HG03097 (cell line): ENCODE data around the gene RRAGB.
"Not testable (repeated sequence)": the region's sequence is repeated elsewhere in the genome, so short reads cannot be mapped to it uniquely, and the experiment has no call there.

Source experiments
- ATAC-seq: cut with Tn5 transposase; IDR thresholded peaks from one replicate; pipeline ENCODE4 v1.9.1; 2021; ENCODE audit not compliant: unreplicated experiment, low FRiP score

RRAGB gene

DNA sequence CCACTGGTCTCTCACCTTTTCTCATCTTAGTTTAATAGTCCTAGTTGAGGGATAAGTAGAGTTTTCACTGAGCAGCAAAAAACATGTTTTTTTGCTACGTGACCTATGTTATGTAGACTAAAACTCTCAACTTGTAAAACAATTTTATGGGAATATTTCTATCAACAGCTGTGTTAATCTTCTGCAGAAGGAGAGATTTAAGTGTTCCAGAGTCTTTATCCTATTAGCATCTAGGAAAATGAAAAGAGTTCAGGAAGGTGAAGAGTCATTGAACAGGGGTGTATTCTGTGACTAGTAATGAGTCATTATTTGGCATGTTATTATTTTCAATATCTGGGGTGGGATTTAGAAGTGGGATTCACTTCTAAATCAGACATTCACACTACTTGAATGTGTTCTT lies 41.9 kb downstream of the RRAGB start:
- ATAC-seq = no peak

DNA sequence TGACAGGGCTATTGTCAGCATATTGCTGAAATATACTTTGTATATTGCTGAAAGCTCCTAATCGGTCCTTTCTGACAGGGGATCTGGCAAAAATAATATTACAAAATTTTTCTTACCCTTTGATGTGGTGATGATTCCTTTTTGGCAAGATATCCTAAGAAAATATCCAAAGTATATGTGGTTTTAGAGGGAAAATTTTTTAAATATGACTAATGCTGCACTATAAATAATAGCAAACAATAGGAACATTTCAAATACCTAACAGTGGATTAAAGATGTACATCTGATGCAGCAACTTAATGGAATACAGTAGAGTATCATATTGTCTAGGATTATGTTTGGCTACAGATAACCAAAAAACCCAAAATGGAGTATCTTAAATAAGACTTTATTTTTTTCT lies 49.6 kb downstream of the RRAGB start:
- no peak for ATAC-seq

DNA sequence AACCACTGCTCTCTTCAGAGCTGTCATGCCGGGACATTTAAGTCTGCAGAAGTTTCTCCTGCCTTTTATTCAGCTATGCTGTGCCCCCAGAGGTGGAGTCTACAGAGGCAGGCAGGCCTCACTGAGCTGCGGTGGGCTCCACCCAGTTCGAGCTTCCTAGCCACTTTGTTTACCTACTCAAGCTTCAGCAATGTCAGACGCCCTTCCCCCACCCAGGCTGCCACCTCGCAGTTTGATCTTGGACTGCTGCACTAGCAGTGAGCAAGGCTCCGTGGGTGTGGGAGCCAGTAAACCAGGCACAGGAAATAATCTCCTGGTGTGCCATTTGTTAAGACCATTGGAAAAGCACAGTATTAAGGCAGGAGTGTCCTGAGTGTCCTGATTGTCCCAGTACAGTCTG lies 56.9 kb downstream of the RRAGB start:
- ATAC-seq = not testable (repeated sequence)

DNA sequence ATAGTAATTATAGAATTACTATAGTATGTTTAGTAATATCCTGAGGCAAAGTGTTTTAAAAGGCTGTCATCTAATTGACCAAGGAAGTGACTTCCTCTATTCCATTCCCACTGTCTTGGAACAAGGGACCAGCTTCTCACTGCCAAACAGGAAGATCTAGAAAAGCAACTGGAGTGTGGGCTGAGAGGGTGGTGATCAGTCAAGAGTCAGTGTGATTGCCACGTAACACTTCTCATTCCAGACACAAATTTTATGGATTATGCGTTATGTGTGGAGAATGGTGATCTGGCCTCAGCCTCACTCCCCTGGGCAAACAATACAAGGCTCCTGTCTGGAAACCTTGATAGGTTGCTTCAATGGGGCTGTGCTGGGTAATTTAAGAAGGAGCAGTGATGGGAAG lies 60.0 kb downstream of the RRAGB start:
- ATAC-seq = no peak

DNA sequence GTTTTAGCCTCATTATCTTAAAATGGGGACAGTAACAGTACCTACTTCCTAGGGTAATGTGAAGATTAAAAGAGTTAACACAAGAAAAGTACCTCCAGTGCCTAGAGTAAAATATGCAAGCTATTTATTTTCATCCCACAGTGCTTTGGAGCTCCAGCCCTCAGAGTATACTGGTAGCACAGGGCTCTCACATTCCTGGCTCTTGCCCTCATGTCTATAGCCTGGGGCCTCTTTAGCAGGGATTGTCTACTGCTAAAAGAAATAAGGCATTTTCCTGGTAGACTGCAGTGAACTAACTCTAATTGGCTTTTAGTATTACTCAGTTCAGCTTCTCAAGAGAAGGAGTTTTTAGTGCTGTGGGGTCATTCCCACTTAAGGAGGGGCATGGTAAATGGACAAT lies 60.8 kb downstream of the RRAGB start:
- ATAC-seq = no peak

DNA sequence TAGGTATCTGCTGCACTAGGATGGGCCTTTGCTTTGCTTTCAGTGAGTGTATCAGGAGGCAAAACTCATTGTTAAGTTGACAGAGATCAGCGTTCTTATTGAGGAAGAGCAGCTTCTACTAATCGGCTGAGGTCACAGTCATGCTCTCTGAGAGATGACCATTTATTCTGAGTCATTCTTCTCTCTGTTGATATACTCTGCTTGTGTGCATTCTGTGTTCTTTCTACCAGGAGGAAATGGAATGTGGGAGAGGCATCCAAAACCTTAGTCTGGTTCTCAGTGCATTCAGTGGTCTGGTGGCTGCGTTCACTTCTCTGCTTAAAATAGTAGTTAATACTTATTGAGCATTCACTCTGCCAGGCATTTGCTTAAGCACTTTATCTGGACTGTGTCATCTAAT lies 66.2 kb downstream of the RRAGB start:
- no peak for ATAC-seq

DNA sequence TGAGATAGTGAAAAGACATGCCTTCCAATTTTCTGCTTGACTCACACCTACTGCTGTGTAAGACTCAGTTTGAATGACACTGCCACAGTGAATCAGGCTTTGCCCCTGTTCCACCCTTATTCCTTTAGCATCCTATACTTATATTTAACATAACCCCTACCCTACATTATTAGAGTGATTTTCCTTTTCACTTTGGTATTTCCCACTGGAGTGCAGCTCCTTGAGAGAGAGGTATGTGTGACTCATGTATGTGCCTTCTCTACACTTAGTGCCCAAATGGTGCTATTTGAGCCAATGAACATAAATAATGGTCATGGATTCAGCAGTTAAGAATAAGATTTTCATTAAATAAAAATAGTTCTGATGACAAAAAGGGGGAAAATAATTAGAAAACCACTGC lies 69.5 kb downstream of the RRAGB start:
- ATAC-seq = no peak

DNA sequence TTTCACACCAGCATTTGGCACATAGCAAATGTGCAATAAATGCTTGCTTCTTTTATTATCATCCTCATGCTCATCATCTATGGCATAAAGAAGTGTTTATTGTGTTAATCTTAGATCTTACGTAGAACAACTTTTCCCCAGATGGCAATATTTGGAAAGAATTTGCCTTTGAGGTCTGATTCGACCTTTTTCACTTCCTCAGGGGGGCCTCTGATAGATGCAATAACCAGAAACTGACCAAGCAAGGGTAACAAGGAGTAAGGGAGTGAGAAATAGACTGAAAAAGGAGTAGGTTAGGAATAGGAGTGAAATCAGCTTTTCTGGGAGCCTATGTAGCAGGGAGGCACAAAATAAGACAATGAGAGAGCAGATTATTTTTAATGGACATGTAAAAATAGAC lies 70.2 kb downstream of the RRAGB start:
- ATAC-seq = no peak

DNA sequence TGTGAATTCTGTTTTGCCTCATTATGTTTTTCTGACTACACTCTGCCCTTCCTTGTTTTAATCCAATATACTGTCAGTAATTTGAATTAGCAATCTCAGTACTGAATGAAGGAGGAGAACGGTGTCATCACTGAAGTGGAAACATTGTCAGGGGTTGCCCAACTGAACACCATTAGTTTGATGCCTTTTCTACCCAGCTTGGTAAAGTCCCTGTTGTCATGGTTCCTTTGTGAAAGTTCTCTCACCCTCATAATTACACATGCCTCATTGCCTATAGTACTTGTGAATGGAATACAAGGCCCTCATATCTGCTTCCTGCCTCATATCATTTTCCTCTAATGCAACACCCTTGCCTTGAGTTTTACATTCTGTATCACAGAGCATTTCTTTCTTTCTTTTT lies 76.9 kb downstream of the RRAGB start:
- peak; percentile 94 for ATAC-seq

DNA sequence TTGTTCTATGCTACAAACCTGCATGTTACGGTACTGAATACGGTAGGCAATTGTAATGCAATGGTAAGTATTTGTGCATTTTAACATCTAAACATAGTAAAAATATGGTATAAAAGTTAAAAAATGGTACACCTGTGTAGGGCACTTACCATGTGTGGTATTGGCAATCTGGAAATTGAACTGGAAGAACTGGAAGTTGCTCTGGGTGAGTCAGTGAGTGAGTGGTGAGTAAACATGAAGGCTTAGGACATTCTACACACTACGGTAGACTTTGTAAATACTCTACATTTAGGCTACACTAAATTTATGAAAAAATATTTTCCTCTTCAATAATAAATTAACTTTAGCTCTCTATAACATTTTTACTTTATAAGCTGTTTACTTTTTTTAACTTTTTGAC lies 78.9 kb downstream of the RRAGB start:
- no peak for ATAC-seq

DNA sequence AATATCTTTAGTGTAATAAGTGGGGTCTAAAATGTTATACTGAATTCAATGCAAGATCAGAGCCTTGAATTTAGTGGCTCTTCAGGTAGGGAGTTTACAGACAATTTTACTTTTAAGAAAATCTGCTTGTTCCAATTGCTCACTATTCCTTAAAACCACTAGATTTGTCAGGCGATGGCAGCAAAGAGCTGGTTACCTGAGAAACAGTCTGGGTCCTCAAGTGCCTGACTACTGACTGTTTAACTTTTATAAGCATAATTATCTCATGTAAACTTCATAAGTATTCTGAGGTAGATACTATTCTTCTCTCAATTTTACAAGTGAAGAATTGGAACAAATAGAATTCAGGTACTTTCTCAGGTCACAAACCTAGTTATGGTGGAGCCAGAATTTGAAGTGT lies 84.3 kb downstream of the RRAGB start:
- ATAC-seq = no peak
